ENCODE measurements around the gene KCTD5. TPM values are rescaled to one million over a fixed set of nuclear protein-coding genes. Genes with fewer than 3 reads are reported as not detected.

The KCTD5 gene
- total and polyA plus RNA-seq, 2 experiments from 2014 or later = 19.7 to 31.8 TPM

DNA sequence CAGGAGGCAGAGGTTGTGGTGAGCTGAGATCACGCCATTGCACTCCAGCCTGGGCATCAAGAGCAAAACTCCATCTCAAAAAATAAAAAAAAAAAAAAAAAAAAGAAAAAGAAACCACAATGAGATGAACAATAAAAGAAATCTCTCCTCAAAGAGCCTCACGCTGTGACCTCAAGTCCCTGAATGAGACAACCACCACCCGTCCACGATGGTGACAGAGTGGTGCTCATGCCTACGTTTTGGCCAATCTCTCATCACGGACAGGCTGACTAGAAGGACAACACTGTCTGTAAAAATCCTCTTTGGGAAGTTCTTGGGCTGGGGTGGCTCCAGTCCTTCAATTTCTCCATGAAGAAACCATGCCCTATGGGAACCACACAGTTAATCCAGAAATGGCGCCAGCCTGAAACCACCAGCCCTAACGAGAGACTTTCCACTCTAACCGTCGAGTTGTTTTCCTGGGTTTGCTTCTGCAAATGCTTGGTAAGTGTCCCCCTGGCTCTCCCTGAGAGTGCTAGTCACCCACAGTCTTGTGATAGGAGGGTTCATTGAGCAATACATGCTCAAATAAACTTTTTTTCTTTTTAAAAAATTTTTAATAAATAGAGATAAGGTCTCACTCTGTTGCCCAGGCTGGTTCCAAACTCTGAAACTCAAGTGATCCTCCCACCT, 52.7 kb downstream of the KCTD5 start:
- H3K4me1 Mint-ChIP-seq = peaks cover 3% of the 10 kb centered on the region; the same call in 1 of the 3 replicates
- no peak for TF ChIP-seq JUNB (IDR thresholded peaks at IDR 0.05; ENCODE audit: unreplicated experiment)
- no peak for TF ChIP-seq EZH2 (IDR thresholded peaks at IDR 0.05; ENCODE audit: low read depth, unreplicated experiment)
- TF ChIP-seq, protein P1, sequence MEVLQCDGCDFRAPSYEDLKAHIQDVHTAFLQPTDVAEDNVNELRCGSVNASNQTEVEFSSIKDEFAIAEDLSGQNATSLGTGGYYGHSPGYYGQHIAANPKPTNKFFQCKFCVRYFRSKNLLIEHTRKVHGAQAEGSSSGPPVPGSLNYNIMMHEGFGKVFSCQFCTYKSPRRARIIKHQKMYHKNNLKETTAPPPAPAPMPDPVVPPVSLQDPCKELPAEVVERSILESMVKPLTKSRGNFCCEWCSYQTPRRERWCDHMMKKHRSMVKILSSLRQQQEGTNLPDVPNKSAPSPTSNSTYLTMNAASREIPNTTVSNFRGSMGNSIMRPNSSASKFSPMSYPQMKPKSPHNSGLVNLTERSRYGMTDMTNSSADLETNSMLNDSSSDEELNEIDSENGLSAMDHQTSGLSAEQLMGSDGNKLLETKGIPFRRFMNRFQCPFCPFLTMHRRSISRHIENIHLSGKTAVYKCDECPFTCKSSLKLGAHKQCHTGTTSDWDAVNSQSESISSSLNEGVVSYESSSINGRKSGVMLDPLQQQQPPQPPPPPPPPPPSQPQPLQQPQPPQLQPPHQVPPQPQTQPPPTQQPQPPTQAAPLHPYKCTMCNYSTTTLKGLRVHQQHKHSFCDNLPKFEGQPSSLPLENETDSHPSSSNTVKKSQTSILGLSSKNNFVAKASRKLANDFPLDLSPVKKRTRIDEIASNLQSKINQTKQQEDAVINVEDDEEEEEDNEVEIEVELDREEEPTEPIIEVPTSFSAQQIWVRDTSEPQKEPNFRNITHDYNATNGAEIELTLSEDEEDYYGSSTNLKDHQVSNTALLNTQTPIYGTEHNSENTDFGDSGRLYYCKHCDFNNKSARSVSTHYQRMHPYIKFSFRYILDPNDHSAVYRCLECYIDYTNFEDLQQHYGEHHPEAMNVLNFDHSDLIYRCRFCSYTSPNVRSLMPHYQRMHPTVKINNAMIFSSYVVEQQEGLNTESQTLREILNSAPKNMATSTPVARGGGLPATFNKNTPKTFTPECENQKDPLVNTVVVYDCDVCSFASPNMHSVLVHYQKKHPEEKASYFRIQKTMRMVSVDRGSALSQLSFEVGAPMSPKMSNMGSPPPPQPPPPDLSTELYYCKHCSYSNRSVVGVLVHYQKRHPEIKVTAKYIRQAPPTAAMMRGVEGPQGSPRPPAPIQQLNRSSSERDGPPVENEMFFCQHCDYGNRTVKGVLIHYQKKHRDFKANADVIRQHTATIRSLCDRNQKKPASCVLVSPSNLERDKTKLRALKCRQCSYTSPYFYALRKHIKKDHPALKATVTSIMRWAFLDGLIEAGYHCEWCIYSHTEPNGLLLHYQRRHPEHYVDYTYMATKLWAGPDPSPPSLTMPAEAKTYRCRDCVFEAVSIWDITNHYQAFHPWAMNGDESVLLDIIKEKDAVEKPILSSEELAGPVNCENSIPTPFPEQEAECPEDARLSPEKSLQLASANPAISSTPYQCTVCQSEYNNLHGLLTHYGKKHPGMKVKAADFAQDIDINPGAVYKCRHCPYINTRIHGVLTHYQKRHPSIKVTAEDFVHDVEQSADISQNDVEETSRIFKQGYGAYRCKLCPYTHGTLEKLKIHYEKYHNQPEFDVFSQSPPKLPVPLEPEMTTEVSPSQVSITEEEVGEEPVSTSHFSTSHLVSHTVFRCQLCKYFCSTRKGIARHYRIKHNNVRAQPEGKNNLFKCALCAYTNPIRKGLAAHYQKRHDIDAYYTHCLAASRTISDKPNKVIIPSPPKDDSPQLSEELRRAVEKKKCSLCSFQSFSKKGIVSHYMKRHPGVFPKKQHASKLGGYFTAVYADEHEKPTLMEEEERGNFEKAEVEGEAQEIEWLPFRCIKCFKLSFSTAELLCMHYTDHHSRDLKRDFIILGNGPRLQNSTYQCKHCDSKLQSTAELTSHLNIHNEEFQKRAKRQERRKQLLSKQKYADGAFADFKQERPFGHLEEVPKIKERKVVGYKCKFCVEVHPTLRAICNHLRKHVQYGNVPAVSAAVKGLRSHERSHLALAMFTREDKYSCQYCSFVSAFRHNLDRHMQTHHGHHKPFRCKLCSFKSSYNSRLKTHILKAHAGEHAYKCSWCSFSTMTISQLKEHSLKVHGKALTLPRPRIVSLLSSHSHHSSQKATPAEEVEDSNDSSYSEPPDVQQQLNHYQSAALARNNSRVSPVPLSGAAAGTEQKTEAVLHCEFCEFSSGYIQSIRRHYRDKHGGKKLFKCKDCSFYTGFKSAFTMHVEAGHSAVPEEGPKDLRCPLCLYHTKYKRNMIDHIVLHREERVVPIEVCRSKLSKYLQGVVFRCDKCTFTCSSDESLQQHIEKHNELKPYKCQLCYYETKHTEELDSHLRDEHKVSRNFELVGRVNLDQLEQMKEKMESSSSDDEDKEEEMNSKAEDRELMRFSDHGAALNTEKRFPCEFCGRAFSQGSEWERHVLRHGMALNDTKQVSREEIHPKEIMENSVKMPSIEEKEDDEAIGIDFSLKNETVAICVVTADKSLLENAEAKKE (CRISPR knock-in tag; IDR thresholded peaks at IDR 0.05) = no peak
- TF ChIP-seq REST (IDR thresholded peaks at IDR 0.05; ENCODE audit: unreplicated experiment) = no peak
- TF ChIP-seq ZNF114 (CRISPR knock-in tag; IDR thresholded peaks at IDR 0.05) = no peak
- no peak for TF ChIP-seq ETS1 (IDR thresholded peaks at IDR 0.05)
- no peak for TF ChIP-seq ZNF331 (CRISPR knock-in tag; IDR thresholded peaks at IDR 0.05; ENCODE audit: low read depth)
- no peak for TF ChIP-seq NANOG (IDR thresholded peaks at IDR 0.05; ENCODE audit: borderline replicate concordance)
- TF ChIP-seq, protein P2, sequence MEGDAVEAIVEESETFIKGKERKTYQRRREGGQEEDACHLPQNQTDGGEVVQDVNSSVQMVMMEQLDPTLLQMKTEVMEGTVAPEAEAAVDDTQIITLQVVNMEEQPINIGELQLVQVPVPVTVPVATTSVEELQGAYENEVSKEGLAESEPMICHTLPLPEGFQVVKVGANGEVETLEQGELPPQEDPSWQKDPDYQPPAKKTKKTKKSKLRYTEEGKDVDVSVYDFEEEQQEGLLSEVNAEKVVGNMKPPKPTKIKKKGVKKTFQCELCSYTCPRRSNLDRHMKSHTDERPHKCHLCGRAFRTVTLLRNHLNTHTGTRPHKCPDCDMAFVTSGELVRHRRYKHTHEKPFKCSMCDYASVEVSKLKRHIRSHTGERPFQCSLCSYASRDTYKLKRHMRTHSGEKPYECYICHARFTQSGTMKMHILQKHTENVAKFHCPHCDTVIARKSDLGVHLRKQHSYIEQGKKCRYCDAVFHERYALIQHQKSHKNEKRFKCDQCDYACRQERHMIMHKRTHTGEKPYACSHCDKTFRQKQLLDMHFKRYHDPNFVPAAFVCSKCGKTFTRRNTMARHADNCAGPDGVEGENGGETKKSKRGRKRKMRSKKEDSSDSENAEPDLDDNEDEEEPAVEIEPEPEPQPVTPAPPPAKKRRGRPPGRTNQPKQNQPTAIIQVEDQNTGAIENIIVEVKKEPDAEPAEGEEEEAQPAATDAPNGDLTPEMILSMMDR (conservative IDR thresholded peaks at IDR 0.05; ENCODE audit: low read depth in 2 of 2) = no peak
- no peak for TF ChIP-seq STAT1 (IDR thresholded peaks at IDR 0.05; ENCODE audit: unreplicated experiment)
- no peak for TF ChIP-seq POLR2AphosphoS5 (IDR thresholded peaks at IDR 0.05; ENCODE audit: low read depth)
- TF ChIP-seq EZH2phosphoT487 (IDR thresholded peaks at IDR 0.05; ENCODE audit: unreplicated experiment) = no peak
- Histone ChIP-seq H3K36me3 (ENCODE audit: insufficient read depth) (no peaks in the 10 kb centered on the region), H4K20me1 (replicated peaks; ENCODE audit: insufficient read depth) (no peaks in the 10 kb centered on the region), H3K4me1 (ENCODE audit: insufficient read depth) (no peaks in the 10 kb centered on the region), H3K79me2 (replicated peaks; ENCODE audit: insufficient read depth) (no peaks in the 10 kb centered on the region), H3K9me2 (ENCODE audit: insufficient read depth) (no peaks in the 10 kb centered on the region), H3K27ac (ENCODE audit: low read depth) (no peak overlapping the region), H3K4me3 (no peak overlapping the region), H3F3A (replicated peaks; ENCODE audit: low read depth) (no peaks in the 10 kb centered on the region), H2AFZ (no peak overlapping the region), H3K4me2 (no peak overlapping the region), H3K27me3 (ENCODE audit: insufficient read depth) (no peaks in the 10 kb centered on the region)
- H3K4me3 Mint-ChIP-seq = no peak overlapping the region
- peaks cover 10% of the 10 kb centered on the region for H3K27me3 Mint-ChIP-seq (ENCODE audit: insufficient read depth, low read depth, poor library complexity)
- no peaks in the 10 kb centered on the region for H3K36me3 Mint-ChIP-seq (ENCODE audit: low read depth)
- ATAC-seq = no peak
- H3K9me3 Mint-ChIP-seq = no peaks in the 10 kb centered on the region
- DNase-seq (ENCODE audit: low spot score) = no peak
- no peak overlapping the region for H3K27ac Mint-ChIP-seq

Measured in GM23338 (cell line).